Astrocyte (in vitro differentiated cells and primary cell): ENCODE data around the gene NFATC1. TPM values are rescaled to one million over a fixed set of nuclear protein-coding genes. Genes with fewer than 3 reads are reported as not detected.
A peak's percentile ranks its signal among the peaks of the same experiment; 100 is the strongest.

ENCODE experiments used
- DNase-seq: peaks from one replicate; pipeline ENCODE4 v3.0.0-alpha.2; 2010; ENCODE audit warnings: low read depth
- FAIRE-seq: peaks from 2 replicates; lab custom pipeline; 2011; peaks lifted over from hg19 to GRCh38; lab: Jason Lieb, UNC
- H2AFZ ChIP-seq: 2 replicates; pipeline ENCODE4 v1.6.0; 2012; ENCODE audit warnings: low read depth, low read length, inconsistent platforms
- H3K27ac ChIP-seq: 2 replicates; pipeline ENCODE4 v1.5.1; 2011; ENCODE audit warnings: low read depth, low read length, inconsistent platforms
- H3K27me3 ChIP-seq: 2 replicates; pipeline ENCODE4 v1.6.0; 2011; ENCODE audit warnings: low read length, inconsistent platforms; ENCODE audit not compliant: insufficient read depth
- H3K36me3 ChIP-seq: 2 replicates; pipeline ENCODE4 v1.5.1; 2011; ENCODE audit warnings: low read length, inconsistent platforms; ENCODE audit not compliant: insufficient read depth
- H3K4me1 ChIP-seq: 2 replicates; pipeline ENCODE4 v1.5.1; 2011; ENCODE audit warnings: low read length, inconsistent platforms; ENCODE audit not compliant: insufficient read depth
- H3K4me2 ChIP-seq: 2 replicates; pipeline ENCODE4 v1.6.0; 2012; ENCODE audit warnings: low read length, inconsistent platforms
- H3K4me3 ChIP-seq: 2 replicates; pipeline ENCODE4 v1.5.1; 2011; ENCODE audit warnings: low read depth, mild to moderate bottlenecking, low read length, inconsistent platforms; ENCODE audit not compliant: insufficient read depth
- H3K79me2 ChIP-seq: 2 replicates; pipeline ENCODE4 v1.6.0; 2012; ENCODE audit warnings: mild to moderate bottlenecking, low read length, inconsistent platforms; ENCODE audit not compliant: insufficient read depth
- H3K9ac ChIP-seq: 2 replicates; pipeline ENCODE4 v1.6.0; 2012; ENCODE audit warnings: mild to moderate bottlenecking, low read length, inconsistent platforms
- H3K9me3 ChIP-seq: 2 replicates; pipeline ENCODE4 v1.5.1; 2012; ENCODE audit warnings: low read depth, mild to moderate bottlenecking, low read length, inconsistent platforms; ENCODE audit not compliant: insufficient read depth
- H4K20me1 ChIP-seq: 2 replicates; pipeline ENCODE4 v1.6.0; 2012; ENCODE audit warnings: low read length, inconsistent platforms; ENCODE audit not compliant: insufficient read depth
- H3K27ac Mint-ChIP-seq: one replicate; pipeline ENCODE4 v1.8.0; 2021; ENCODE audit warnings: mild to moderate bottlenecking, mixed read lengths; ENCODE audit not compliant: unreplicated experiment
- H3K27me3 Mint-ChIP-seq: one replicate; pipeline ENCODE4 v1.8.0; 2021; ENCODE audit warnings: low read depth, mixed read lengths; ENCODE audit not compliant: unreplicated experiment
- H3K36me3 Mint-ChIP-seq: one replicate; pipeline ENCODE4 v1.8.0; 2021; ENCODE audit warnings: low read depth, mixed read lengths; ENCODE audit not compliant: unreplicated experiment
- H3K4me1 Mint-ChIP-seq: one replicate; pipeline ENCODE4 v1.8.0; 2021; ENCODE audit warnings: low read depth, mixed read lengths; ENCODE audit not compliant: unreplicated experiment
- H3K4me3 Mint-ChIP-seq: one replicate; pipeline ENCODE4 v1.8.0; 2021; ENCODE audit warnings: mild to moderate bottlenecking, moderate library complexity, mixed read lengths; ENCODE audit not compliant: unreplicated experiment
- H3K9me3 Mint-ChIP-seq: one replicate; pipeline ENCODE4 v1.8.0; 2021; ENCODE audit warnings: mild to moderate bottlenecking, mixed read lengths; ENCODE audit not compliant: unreplicated experiment
- CTCF ChIP-seq: IDR thresholded peaks from 2 replicates; pipeline ENCODE4 v1.5.1; 2011; ENCODE audit warnings: low read depth, mild to moderate bottlenecking, inconsistent platforms, low read length, moderate library complexity; ENCODE audit not compliant: insufficient read depth
- EZH2 ChIP-seq: IDR thresholded peaks from 2 replicates; pipeline ENCODE4 v1.6.1; 2012; ENCODE audit warnings: mild to moderate bottlenecking, low read length, inconsistent platforms; ENCODE audit not compliant: insufficient read depth
- total RNA-seq: library from RNA; stranded (reverse); gene quantifications from 2 replicates; pipeline ENCODE4 v1.2.1, GENCODE V29; 2021

Gene NFATC1
- total RNA-seq, 1 donor from 2014 or later: 11.0 TPM

- FAIRE-seq (peak; percentile 74), DNase-seq (peak; percentile 55)
- H2AFZ ChIP-seq: peak overlapping the region; percentile 70
- H3K27me3 ChIP-seq: peaks cover 8% of the 10 kb centered on the region
- no peaks in the 10 kb centered on the region for H3K79me2 ChIP-seq
- no peak overlapping the region for H3K27ac ChIP-seq
- no peaks in the 10 kb centered on the region for H3K36me3 ChIP-seq
- no peak overlapping the region for H3K27ac Mint-ChIP-seq
- H3K27me3 Mint-ChIP-seq: peaks cover 11% of the 10 kb centered on the region
- H3K4me2 ChIP-seq: peak overlapping the region; percentile 78
- peaks cover 18% of the 10 kb centered on the region for H3K4me1 Mint-ChIP-seq
- peaks cover 8% of the 10 kb centered on the region for H3K4me1 ChIP-seq
- H3K9me3 Mint-ChIP-seq: peaks cover 6% of the 10 kb centered on the region
- H3K9ac ChIP-seq: peak overlapping the region; percentile 44
- H3K36me3 Mint-ChIP-seq: peaks cover 5% of the 10 kb centered on the region
- H3K9me3 ChIP-seq: peaks cover 4% of the 10 kb centered on the region
- no peak for TF ChIP-seq EZH2
- TF ChIP-seq CTCF: no peak
- no peaks in the 10 kb centered on the region for H4K20me1 ChIP-seq
- H3K4me3 Mint-ChIP-seq: no peak overlapping the region
- no peak overlapping the region for H3K4me3 ChIP-seq
These were observed 110.7 kb downstream of the NFATC1 start for GRCh38 chr18:79506191-79507075.

- peak; percentile 66 for DNase-seq
- H3K4me3 ChIP-seq: no peak overlapping the region
- H3K27me3 Mint-ChIP-seq: peaks cover 11% of the 10 kb centered on the region
- H3K4me2 ChIP-seq: peak overlapping the region; percentile 78
- no peak overlapping the region for H3K27ac Mint-ChIP-seq
- peak overlapping the region; percentile 70 for H2AFZ ChIP-seq
- no peaks in the 10 kb centered on the region for H3K36me3 ChIP-seq
- H3K36me3 Mint-ChIP-seq: peaks cover 5% of the 10 kb centered on the region
- H3K79me2 ChIP-seq: no peaks in the 10 kb centered on the region
- H3K9me3 Mint-ChIP-seq: peaks cover 6% of the 10 kb centered on the region
- H3K4me1 Mint-ChIP-seq: peaks cover 18% of the 10 kb centered on the region
- no peak overlapping the region for H3K27ac ChIP-seq
- peaks cover 8% of the 10 kb centered on the region for H3K4me1 ChIP-seq
- peak overlapping the region; percentile 44 for H3K9ac ChIP-seq
- H3K9me3 ChIP-seq: peaks cover 4% of the 10 kb centered on the region
- no peak for FAIRE-seq
- H3K27me3 ChIP-seq: peaks cover 8% of the 10 kb centered on the region
- no peaks in the 10 kb centered on the region for H4K20me1 ChIP-seq
- TF ChIP-seq EZH2: no peak
- TF ChIP-seq CTCF: no peak
- H3K4me3 Mint-ChIP-seq: no peak overlapping the region
These were observed 111.4 kb downstream of the NFATC1 start for GRCh38 chr18:79507076-79507545.
